HCT116 (cell line): ENCODE measurements around the gene ETF1. TPM values are rescaled to one million over a fixed set of nuclear protein-coding genes. Genes with fewer than 3 reads are reported as not detected.

Experiments used
- ATAC-seq: fragments of 200-7000 bp; cut with Tn5 transposase; 2 replicates; pipeline ENCODE4 v1.9.1; 2020; ENCODE audit warnings: mild to moderate bottlenecking, moderate library complexity
- BruUV-seq: library from RNA; stranded (reverse); fragments of 400-500 nt; replicated peaks from 2 replicates; lab custom pipeline; 2021; lab: Mats Ljungman, UMichigan
- CTCF ChIA-PET: fragments of 300-600 bp; sonication (Branson Sonifier 250); formaldehyde crosslinking; loops from one replicate; lab custom pipeline; 2021; ENCODE audit warnings: antibody characterized with exemption; lab: Charles Lee
- POLR2A ChIA-PET: fragments of 300-600, 350-600 bp; sonication (Branson Sonifier 250); formaldehyde crosslinking; loops from one replicate; lab custom pipeline; 2021; ENCODE audit warnings: antibody characterized with exemption; lab: Charles Lee
- RAD21 ChIA-PET, 2 experiments: fragments of 300-600 bp; sonication (Branson Sonifier 250); formaldehyde crosslinking; loops; one replicate each; lab custom pipeline; 2023; ENCODE audit warnings: low total read pairs in 2 of 2; ENCODE audit not compliant: uncharacterized antibody in 2 of 2, unreplicated experiment in 2 of 2, low non-redundant PET in 1 of 2; lab: Charles Lee
- DNase-seq: peaks from one replicate; pipeline ENCODE4 v3.0.0-alpha.2; 2010; ENCODE audit warnings: low read depth, low spot score
- H2AFZ ChIP-seq: fragments of 200-600 bp; shearing (Covaris generic), sonication (generic); 2 replicates; pipeline ENCODE4 v1.6.1; 2017; ENCODE audit warnings: low read depth, mixed run types, mixed read lengths, antibody characterized with exemption, low read length; ENCODE audit not compliant: poor library complexity, severe bottlenecking
- H3K27ac ChIP-seq: 2 replicates; pipeline ENCODE4 v1.5.1; 2012; ENCODE audit warnings: low read depth, low read length
- H3K27me3 ChIP-seq: fragments of 200-600 bp; sonication (generic); 2 replicates; pipeline ENCODE4 v1.6.1; 2016; ENCODE audit warnings: mixed run types, low read length, mixed read lengths; ENCODE audit not compliant: insufficient read depth
- H3K36me3 ChIP-seq, 2 experiments: fragments of 200-500 bp in 1 of 2; fragments of 200-600 bp in 1 of 2; sonication (Bioruptor generic) in 1 of 2; sonication (generic) in 1 of 2; 2 replicates each; pipeline versions ENCODE4 v1.5.1 to v1.6.1; 2014 to 2016; ENCODE audit warnings: low read length in 2 of 2, inconsistent platforms in 1 of 2, mixed read lengths in 1 of 2, mixed run types in 1 of 2; ENCODE audit not compliant: insufficient read depth in 2 of 2, control insufficient read depth in 1 of 2
- H3K4me1 ChIP-seq, 2 experiments: fragments of 200-600 bp in 1 of 2; sonication (generic) in 1 of 2; 2 replicates each; pipeline versions ENCODE4 v1.5.1 to v1.6.1; 2012 to 2017; ENCODE audit warnings: low read length in 2 of 2, inconsistent platforms in 1 of 2, mild to moderate bottlenecking in 1 of 2, mixed read lengths in 1 of 2, mixed run types in 1 of 2, moderate library complexity in 1 of 2; ENCODE audit not compliant: insufficient read depth in 2 of 2, control insufficient read depth in 1 of 2
- H3K4me2 ChIP-seq: fragments of 200-600 bp; sonication (generic); 2 replicates; pipeline ENCODE4 v1.6.1; 2017; ENCODE audit warnings: mixed run types, low read length, mixed read lengths
- H3K4me3 ChIP-seq, 2 experiments: fragments of 200-600 bp in 1 of 2; sonication (generic) in 1 of 2; replicated peaks in 1 of 2; 2 replicates each; pipeline ENCODE4 v1.5.1; 2011 to 2016; ENCODE audit warnings: low read length in 2 of 2, control low read depth in 1 of 2, low read depth in 1 of 2, mild to moderate bottlenecking in 1 of 2, mixed read lengths in 1 of 2, mixed run types in 1 of 2
- H3K79me2 ChIP-seq: fragments of 200-600 bp; sonication (generic); 2 replicates; pipeline ENCODE4 v1.6.1; 2017; ENCODE audit warnings: mild to moderate bottlenecking, mixed run types, low read length, moderate library complexity, mixed read lengths; ENCODE audit not compliant: insufficient read depth
- H3K9ac ChIP-seq: fragments of 200-600 bp; sonication (generic); 2 replicates; pipeline ENCODE4 v1.6.1; 2016; ENCODE audit warnings: low read length, mixed read lengths
- H3K9me2 ChIP-seq: fragments of 200-600 bp; sonication (generic), shearing (Covaris generic); 2 replicates; pipeline ENCODE4 v1.6.1; 2017; ENCODE audit warnings: mixed run types, mild to moderate bottlenecking, moderate library complexity; ENCODE audit not compliant: insufficient read depth
- H3K9me3 ChIP-seq, 2 experiments: fragments of 200-500 bp in 1 of 2; fragments of 200-600 bp in 1 of 2; sonication (Bioruptor generic) in 1 of 2; sonication (generic) in 1 of 2; 2 replicates each; pipeline ENCODE4 v1.6.1; 2014 to 2017; ENCODE audit warnings: low read length in 2 of 2, mixed read lengths in 2 of 2, inconsistent platforms in 1 of 2, low read depth in 1 of 2, mild to moderate bottlenecking in 1 of 2, mixed run types in 1 of 2, moderate library complexity in 1 of 2; ENCODE audit not compliant: control insufficient read depth in 1 of 2, insufficient read depth in 1 of 2
- H4K20me1 ChIP-seq: fragments of 200-600 bp; sonication (generic), shearing (Covaris generic); 2 replicates; pipeline ENCODE4 v1.6.1; 2017; ENCODE audit warnings: mixed run types, mild to moderate bottlenecking, moderate library complexity; ENCODE audit not compliant: insufficient read depth
- CBX3 ChIP-seq: IDR thresholded peaks from 2 replicates; pipeline ENCODE4 v1.6.1; 2012; ENCODE audit warnings: low read depth
- EGR1 ChIP-seq: IDR thresholded peaks from 2 replicates; pipeline ENCODE4 v1.6.1; 2012; ENCODE audit warnings: low read depth
- FOSL1 ChIP-seq: IDR thresholded peaks from 2 replicates; pipeline ENCODE4 v1.6.1; 2012; ENCODE audit warnings: low read depth
- JUND ChIP-seq: IDR thresholded peaks from 2 replicates; pipeline ENCODE4 v1.6.1; 2012
- POLR2A ChIP-seq: IDR thresholded peaks from 2 replicates; pipeline ENCODE4 v1.7.0; 2011; ENCODE audit warnings: borderline replicate concordance; ENCODE audit not compliant: insufficient read depth, insufficient read length; ENCODE audit errors: extremely low read depth
- POLR2AphosphoS5 ChIP-seq: IDR thresholded peaks from 2 replicates; pipeline ENCODE4 v1.6.1; 2011; ENCODE audit warnings: mild to moderate bottlenecking, low read depth, low read length, moderate library complexity
- SIN3A ChIP-seq: IDR thresholded peaks from 2 replicates; pipeline ENCODE4 v1.6.1; 2012; ENCODE audit warnings: low read depth
- SP1 ChIP-seq: IDR thresholded peaks from 2 replicates; pipeline ENCODE4 v1.6.1; 2012; ENCODE audit warnings: low read depth
- SRF ChIP-seq: IDR thresholded peaks from 2 replicates; pipeline ENCODE4 v1.6.1; 2012; ENCODE audit warnings: low read depth
- YY1 ChIP-seq: IDR thresholded peaks from 2 replicates; pipeline ENCODE4 v1.6.1; 2011; ENCODE audit warnings: low read length, low read depth, moderate library complexity, mild to moderate bottlenecking; ENCODE audit not compliant: insufficient replicate concordance; ENCODE audit errors: extremely low read depth
- ZFX ChIP-seq: fragments of 450-650 bp; IDR thresholded peaks from 2 replicates; pipeline ENCODE4 v1.6.1; 2017
- ZNF274 ChIP-seq: fragments of 200-500 bp; sonication (Bioruptor generic); IDR thresholded peaks from 2 replicates; pipeline ENCODE4 v1.6.1; 2014; ENCODE audit warnings: mild to moderate bottlenecking, low read depth, low read length, inconsistent platforms
- intact Hi-C: fragments of 100-400 bp; cut with micrococcal nuclease; formaldehyde crosslinking; loops from 2 replicates; pipeline ENCODE4 v1.10.0; 2022
- total RNA-seq: library from RNA; stranded (reverse); gene quantifications from one replicate; pipeline ENCODE4 v1.2.1, GENCODE V29; 2021; ENCODE audit not compliant: unreplicated experiment
- TF ChIP-seq, protein P1 (sequence below): IDR thresholded peaks from 2 replicates; pipeline ENCODE4 v1.6.1; 2012
- TF ChIP-seq, protein P2 (sequence below): IDR thresholded peaks from 2 replicates; pipeline ENCODE4 v1.6.1; 2011; ENCODE audit warnings: mild to moderate bottlenecking, low read length, moderate library complexity; ENCODE audit not compliant: insufficient replicate concordance; ENCODE audit errors: extremely low read depth

Gene ETF1
- total RNA-seq, 1 experiment from 2014 or later, result 178 TPM

- POLR2A ChIA-PET, result no interaction called here
- RAD21 ChIA-PET, result no interaction called here
- Histone ChIP-seq H3K36me3 (peaks cover 2 to 10% of the 10 kb centered on the region in 2 experiments; a peak in 3 of 4 replicates), H3K9ac (no peak overlapping the region), H4K20me1 (no peaks in the 10 kb centered on the region), H3K27me3 (no peaks in the 10 kb centered on the region), H3K79me2 (peaks cover 9% of the 10 kb centered on the region; the same call in 1 of the 2 replicates), H3K9me2 (no peaks in the 10 kb centered on the region), H3K27ac (no peak overlapping the region), H2AFZ (no peak overlapping the region), H3K4me2 (no peak overlapping the region), H3K4me1 (no peaks in the 10 kb centered on the region), H3K9me3 (no peaks in the 10 kb centered on the region)
- intact Hi-C loops, result no loop called here
- DNase-seq (no peak), ATAC-seq (no peak)
- CTCF ChIA-PET, result interaction anchor here (1.2 kb wide), 1 partner anchor 31 kb away, joined by 3 read pairs; no protein-coding TSS in a partner anchor
- no TSS peak for BruUV-seq
- TF ChIP-seq SRF, result no peak
- TF ChIP-seq SIN3A, result no peak
- TF ChIP-seq SP1, result no peak
- no peak for TF ChIP-seq JUND
- TF ChIP-seq POLR2AphosphoS5, result no peak
- no peak for TF ChIP-seq YY1
- TF ChIP-seq, all 23 proteins: peak for 0
- H3K4me3 ChIP-seq, result no peak overlapping the region
Measured at GRCh38 chr5:138472353-138472752, 70.7 kb downstream of the ETF1 start.

DNA sequence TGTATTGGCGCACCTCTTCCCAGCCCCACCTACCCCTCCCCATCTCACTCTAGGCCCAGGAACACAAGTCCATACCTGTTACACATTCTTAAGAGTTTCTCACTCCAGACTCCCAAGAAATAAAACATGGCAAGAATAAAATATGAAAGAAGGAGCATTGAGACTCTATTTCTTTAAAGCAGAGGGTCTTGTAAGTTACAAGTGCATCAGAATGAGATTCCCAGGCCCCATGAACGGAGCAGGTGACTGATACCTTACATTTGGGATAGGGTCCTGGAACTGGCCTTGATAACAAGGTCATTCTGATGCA is 72.0 kb downstream of the ETF1 start:
- RAD21 ChIA-PET, result no interaction called here
- Histone ChIP-seq H4K20me1 (no peaks in the 10 kb centered on the region; the same call in 1 of the 2 replicates), H3K4me3 (no peak overlapping the region), H3K9me3 (no peaks in the 10 kb centered on the region), H3K9me2 (no peaks in the 10 kb centered on the region), H3K36me3 (peaks cover 4 to 22% of the 10 kb centered on the region in 2 experiments), H2AFZ (no peak overlapping the region), H3K79me2 (peaks cover 23% of the 10 kb centered on the region), H3K27me3 (no peaks in the 10 kb centered on the region), H3K4me2 (no peak overlapping the region), H3K4me1 (peaks cover 0 to 11% of the 10 kb centered on the region in 2 experiments; a peak in 3 of 4 replicates), H3K9ac (no peak overlapping the region), H3K27ac (no peak overlapping the region)
- TF ChIP-seq POLR2A (no peak), JUND (no peak), EGR1 (no peak), ZNF274 (no peak), FOSL1 (no peak), ZFX (no peak), SRF (no peak), POLR2AphosphoS5 (no peak), SIN3A (no peak), CBX3 (no peak)
- TF ChIP-seq, protein P1, sequence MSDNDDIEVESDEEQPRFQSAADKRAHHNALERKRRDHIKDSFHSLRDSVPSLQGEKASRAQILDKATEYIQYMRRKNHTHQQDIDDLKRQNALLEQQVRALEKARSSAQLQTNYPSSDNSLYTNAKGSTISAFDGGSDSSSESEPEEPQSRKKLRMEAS, result no peak
- TF ChIP-seq, protein P2, sequence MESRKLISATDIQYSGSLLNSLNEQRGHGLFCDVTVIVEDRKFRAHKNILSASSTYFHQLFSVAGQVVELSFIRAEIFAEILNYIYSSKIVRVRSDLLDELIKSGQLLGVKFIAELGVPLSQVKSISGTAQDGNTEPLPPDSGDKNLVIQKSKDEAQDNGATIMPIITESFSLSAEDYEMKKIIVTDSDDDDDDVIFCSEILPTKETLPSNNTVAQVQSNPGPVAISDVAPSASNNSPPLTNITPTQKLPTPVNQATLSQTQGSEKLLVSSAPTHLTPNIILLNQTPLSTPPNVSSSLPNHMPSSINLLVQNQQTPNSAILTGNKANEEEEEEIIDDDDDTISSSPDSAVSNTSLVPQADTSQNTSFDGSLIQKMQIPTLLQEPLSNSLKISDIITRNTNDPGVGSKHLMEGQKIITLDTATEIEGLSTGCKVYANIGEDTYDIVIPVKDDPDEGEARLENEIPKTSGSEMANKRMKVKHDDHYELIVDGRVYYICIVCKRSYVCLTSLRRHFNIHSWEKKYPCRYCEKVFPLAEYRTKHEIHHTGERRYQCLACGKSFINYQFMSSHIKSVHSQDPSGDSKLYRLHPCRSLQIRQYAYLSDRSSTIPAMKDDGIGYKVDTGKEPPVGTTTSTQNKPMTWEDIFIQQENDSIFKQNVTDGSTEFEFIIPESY, result no peak
- CTCF ChIA-PET, result interaction anchor here (1.2 kb wide), 1 partner anchor 33 kb away, joined by 3 read pairs; no protein-coding TSS in a partner anchor
- POLR2A ChIA-PET, result interaction anchor here (1.5 kb wide), 1 partner anchor 139 kb away, joined by 3 read pairs; the partner anchor contains the start of gene CDC25C
- ATAC-seq (no peak), DNase-seq (no peak)
- no TSS peak for BruUV-seq
- intact Hi-C loops, result no loop called here
